Measurements from ENCODE around the gene STK35.

The STK35 gene

GRCh38 chr20:2162823-2163166, 61.2 kb downstream of the STK35 start:
- TF ChIP-seq CTCF (conservative IDR thresholded peaks at IDR 0.05; ENCODE audit: control insufficient read depth, insufficient read depth, low read depth, low read length): no peak
- no peak overlapping the region for H3K4me3 ChIP-seq (ENCODE audit: control insufficient read depth, low read depth, low read length)
- DNase-seq (ENCODE audit: low read depth): no peak

- no peak overlapping the region for H3K4me3 ChIP-seq (ENCODE audit: control insufficient read depth, low read depth, low read length)
- no peak for DNase-seq (ENCODE audit: low read depth)
- TF ChIP-seq CTCF (conservative IDR thresholded peaks at IDR 0.05; ENCODE audit: control insufficient read depth, insufficient read depth, low read depth, low read length): no peak
Observed at GRCh38 chr20:2163312-2163711, 61.7 kb downstream of the STK35 start.

GRCh38 chr20:2163757-2164156, 62.1 kb downstream of the STK35 start:
- no peak overlapping the region for H3K4me3 ChIP-seq (ENCODE audit: control insufficient read depth, low read depth, low read length)
- DNase-seq (ENCODE audit: low read depth): no peak
- TF ChIP-seq CTCF (conservative IDR thresholded peaks at IDR 0.05; ENCODE audit: control insufficient read depth, insufficient read depth, low read depth, low read length): no peak

- TF ChIP-seq CTCF (conservative IDR thresholded peaks at IDR 0.05; ENCODE audit: control insufficient read depth, insufficient read depth, low read depth, low read length): no peak
- DNase-seq (ENCODE audit: low read depth): no peak
- H3K4me3 ChIP-seq (ENCODE audit: control insufficient read depth, low read depth, low read length): no peak overlapping the region
Observed at GRCh38 chr20:2164421-2164820, 62.8 kb downstream of the STK35 start.

GRCh38 chr20:2164966-2165365, 63.3 kb downstream of the STK35 start:
- TF ChIP-seq CTCF (conservative IDR thresholded peaks at IDR 0.05; ENCODE audit: control insufficient read depth, insufficient read depth, low read depth, low read length): no peak
- DNase-seq (ENCODE audit: low read depth): no peak
- no peak overlapping the region for H3K4me3 ChIP-seq (ENCODE audit: control insufficient read depth, low read depth, low read length)

- H3K4me3 ChIP-seq (ENCODE audit: control insufficient read depth, low read depth, low read length): no peak overlapping the region
- DNase-seq (ENCODE audit: low read depth): no peak
- no peak for TF ChIP-seq CTCF (conservative IDR thresholded peaks at IDR 0.05; ENCODE audit: control insufficient read depth, insufficient read depth, low read depth, low read length)
Observed at GRCh38 chr20:2165871-2166270, 64.2 kb downstream of the STK35 start.

- TF ChIP-seq CTCF (conservative IDR thresholded peaks at IDR 0.05; ENCODE audit: control insufficient read depth, insufficient read depth, low read depth, low read length): no peak
- H3K4me3 ChIP-seq (ENCODE audit: control insufficient read depth, low read depth, low read length): no peak overlapping the region
- DNase-seq (ENCODE audit: low read depth): no peak
Observed at GRCh38 chr20:2167112-2167511, 65.5 kb downstream of the STK35 start.

All from fibroblast of mammary gland (primary cell).